ENCODE data around the gene PARVA. TPM values are rescaled to one million over a fixed set of nuclear protein-coding genes. Genes with fewer than 3 reads are reported as not detected.

The PARVA gene
- total RNA-seq, 1 experiment from 2014 or later: 8.4 TPM

DNA sequence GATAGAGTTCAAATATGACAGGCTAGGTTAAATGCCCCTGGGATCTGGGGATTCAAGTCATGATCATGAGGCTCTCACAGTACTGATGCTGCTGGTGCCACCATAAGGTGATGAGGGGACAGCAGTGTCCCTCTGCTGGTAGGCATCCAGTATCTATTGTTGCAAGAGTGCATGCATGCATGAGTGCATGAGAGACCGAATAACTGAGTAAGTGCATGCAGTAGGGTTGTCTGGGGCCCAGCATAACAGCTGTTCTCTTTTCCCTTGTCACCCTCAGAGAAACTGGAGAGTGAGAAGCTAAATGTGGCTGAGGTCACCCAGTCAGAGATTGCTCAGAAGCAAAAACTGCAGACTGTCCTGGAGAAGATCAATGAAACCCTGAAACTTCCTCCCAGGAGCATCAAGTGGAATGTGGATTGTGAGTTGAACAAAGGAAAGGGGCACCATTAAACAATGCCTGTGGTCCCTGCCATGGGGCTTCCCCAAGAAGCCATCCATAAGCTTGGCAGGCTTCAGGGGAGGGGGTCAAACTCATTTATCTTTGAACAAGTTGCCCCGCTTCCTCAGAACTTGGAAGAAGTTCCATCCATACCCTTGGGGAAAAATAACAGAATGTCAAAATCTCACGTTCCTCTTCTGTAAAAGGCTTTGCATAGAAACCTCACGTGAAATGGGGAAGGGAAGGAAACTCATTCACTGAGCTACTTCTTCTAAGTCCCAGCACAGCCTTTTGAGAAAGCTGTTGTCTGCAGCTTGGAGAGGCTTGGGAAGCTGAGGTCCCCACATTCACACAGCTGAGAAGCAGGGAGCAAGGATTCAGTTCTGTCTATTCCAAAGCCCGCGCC lies 119.0 kb downstream of the PARVA start:
- Histone ChIP-seq H3K27me3 (ENCODE audit: control insufficient read depth, insufficient read depth, low read length) (no peaks in the 10 kb centered on the region), H3K4me3 (ENCODE audit: insufficient read depth, low read depth, low read length) (no peak overlapping the region), H3K36me3 (replicated peaks; ENCODE audit: control insufficient read depth, insufficient read depth, low read length) (no peaks in the 10 kb centered on the region)
- no peak for DNase-seq

DNA sequence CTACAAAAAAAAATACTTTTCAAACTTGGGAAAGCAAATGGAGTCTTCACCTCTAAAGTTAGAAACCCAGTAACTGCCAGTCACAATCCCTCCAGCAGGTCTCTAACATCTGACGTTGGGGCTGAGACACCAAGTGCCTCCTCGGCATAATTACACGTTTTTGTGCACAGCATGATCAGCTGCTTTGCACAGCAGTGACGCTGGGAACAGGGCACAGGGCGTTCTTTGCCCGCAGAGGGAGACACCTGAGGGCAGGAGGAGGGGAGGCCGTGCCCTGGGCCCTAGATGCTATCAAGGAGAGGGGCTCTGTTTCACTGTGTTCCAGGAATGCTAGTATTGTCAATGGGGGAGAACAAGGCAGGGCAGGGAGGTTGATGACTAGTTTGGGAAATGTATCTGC lies 120.1 kb downstream of the PARVA start:
- no peaks in the 10 kb centered on the region for H3K36me3 ChIP-seq (replicated peaks; ENCODE audit: control insufficient read depth, insufficient read depth, low read length)
- no peaks in the 10 kb centered on the region for H3K27me3 ChIP-seq (ENCODE audit: control insufficient read depth, insufficient read depth, low read length)
- no peak for DNase-seq
- H3K4me3 ChIP-seq (ENCODE audit: insufficient read depth, low read depth, low read length): no peak overlapping the region

DNA sequence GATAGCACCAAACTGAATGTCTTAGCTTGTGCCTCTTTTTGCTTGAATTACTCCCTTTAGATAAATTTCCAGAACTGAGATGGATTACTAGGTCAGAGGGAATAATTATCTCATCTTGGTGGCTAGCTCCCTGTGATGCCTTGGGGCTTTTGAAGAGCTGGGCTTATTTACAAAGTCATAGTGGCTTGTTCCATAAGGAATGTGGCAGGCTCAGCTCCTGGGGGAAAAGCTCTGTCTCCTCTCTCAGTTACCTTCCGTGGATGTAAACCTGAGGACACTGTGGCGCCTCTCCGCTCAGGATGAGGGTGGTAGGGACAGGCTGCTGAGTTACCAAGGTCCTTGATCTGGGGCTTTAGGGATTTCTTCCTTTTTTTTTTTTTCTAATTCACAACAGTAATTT lies 121.7 kb downstream of the PARVA start:
- H3K4me3 ChIP-seq (ENCODE audit: insufficient read depth, low read depth, low read length): no peak overlapping the region
- H3K27me3 ChIP-seq (ENCODE audit: control insufficient read depth, insufficient read depth, low read length): no peaks in the 10 kb centered on the region
- DNase-seq: no peak
- no peaks in the 10 kb centered on the region for H3K36me3 ChIP-seq (replicated peaks; ENCODE audit: control insufficient read depth, insufficient read depth, low read length)

DNA sequence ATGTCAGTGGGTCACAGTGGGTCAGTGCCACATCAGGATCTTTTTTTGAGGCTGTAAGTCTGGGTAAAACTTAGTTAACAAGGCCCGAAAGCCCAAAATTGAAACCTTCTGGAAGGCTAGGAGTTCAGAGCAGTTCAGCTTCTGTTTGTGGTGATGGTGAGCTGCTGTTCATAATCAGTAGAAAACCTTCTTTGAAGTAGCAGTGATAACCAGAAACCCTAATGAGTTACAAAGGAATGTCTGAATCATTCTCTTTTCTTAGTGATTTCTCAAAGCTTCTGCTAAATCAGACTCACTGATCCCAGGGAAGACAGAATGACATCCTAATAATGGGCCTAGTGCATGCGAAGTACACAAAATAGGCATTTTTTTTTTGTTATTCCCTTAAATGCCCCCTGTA lies 124.7 kb downstream of the PARVA start:
- Histone ChIP-seq H3K36me3 (replicated peaks; ENCODE audit: control insufficient read depth, insufficient read depth, low read length) (no peaks in the 10 kb centered on the region), H3K27me3 (ENCODE audit: control insufficient read depth, insufficient read depth, low read length) (no peaks in the 10 kb centered on the region), H3K4me3 (ENCODE audit: insufficient read depth, low read depth, low read length) (no peak overlapping the region)
- DNase-seq: no peak

DNA sequence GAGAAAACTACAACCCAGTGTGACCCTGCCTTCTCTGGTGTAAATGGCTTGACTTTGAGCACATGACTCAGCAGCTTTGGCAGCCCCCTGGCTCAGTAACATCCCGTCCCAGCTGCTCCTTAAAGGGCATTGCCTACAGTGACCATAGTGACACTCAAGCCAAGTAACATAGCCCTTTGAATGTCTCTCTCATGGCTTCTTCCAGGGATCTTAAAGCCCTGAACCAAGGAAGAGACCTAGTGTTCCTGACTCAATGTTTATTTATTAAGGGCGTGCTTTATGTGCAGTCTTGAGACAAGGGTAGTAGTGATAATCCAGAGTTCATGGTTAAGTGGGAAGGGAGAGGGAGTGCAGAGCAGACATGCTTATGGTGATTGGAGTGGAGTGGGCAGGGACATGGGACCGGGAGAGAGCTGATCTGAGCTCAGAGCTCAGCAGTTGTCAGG lies 125.7 kb downstream of the PARVA start:
- no peak overlapping the region for H3K4me3 ChIP-seq (ENCODE audit: insufficient read depth, low read depth, low read length)
- DNase-seq: no peak
- no peaks in the 10 kb centered on the region for H3K27me3 ChIP-seq (ENCODE audit: control insufficient read depth, insufficient read depth, low read length)
- H3K36me3 ChIP-seq (replicated peaks; ENCODE audit: control insufficient read depth, insufficient read depth, low read length): no peaks in the 10 kb centered on the region

DNA sequence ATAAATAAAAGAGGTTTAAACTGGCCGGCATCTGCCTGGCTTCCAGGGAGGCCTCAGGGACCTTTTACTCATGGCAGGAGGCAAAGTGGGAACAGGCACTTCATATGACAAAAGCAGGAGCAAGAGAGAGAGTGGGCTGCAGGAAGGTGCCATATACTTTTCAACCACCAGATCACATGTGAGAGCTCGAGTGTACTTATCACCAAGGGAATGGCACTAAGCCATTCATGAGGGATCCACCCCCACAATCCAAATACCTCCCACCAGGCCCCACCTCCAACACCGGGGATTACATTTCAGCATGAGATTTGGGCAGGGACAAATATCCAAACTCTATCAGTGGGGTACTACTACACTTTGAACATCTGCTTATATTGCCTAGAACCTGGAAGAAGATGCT lies 126.5 kb downstream of the PARVA start:
- no peaks in the 10 kb centered on the region for H3K27me3 ChIP-seq (ENCODE audit: control insufficient read depth, insufficient read depth, low read length)
- DNase-seq: no peak
- H3K4me3 ChIP-seq (ENCODE audit: insufficient read depth, low read depth, low read length): no peak overlapping the region
- no peaks in the 10 kb centered on the region for H3K36me3 ChIP-seq (replicated peaks; ENCODE audit: control insufficient read depth, insufficient read depth, low read length)

DNA sequence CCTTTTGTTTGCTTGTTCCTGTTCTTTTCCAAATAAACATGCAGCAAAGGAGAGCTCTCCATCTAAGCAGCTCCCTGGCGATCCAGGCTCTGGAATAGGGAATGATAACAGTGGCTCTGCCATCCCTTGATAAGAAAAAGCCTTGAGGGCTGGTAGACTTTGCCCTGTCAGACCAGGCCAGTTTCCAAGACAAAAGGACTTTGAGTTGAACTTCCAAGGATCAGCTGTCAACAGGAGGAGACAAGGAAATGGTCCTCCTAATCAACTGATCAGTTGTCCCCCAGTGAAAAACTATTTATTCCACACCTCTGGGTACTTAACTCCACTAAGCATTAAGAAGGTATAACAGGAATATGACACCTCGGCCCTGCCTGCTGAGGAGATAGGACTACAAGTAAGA lies 127.8 kb downstream of the PARVA start:
- no peak overlapping the region for H3K4me3 ChIP-seq (ENCODE audit: insufficient read depth, low read depth, low read length)
- DNase-seq: no peak
- H3K36me3 ChIP-seq (replicated peaks; ENCODE audit: control insufficient read depth, insufficient read depth, low read length): no peaks in the 10 kb centered on the region
- no peaks in the 10 kb centered on the region for H3K27me3 ChIP-seq (ENCODE audit: control insufficient read depth, insufficient read depth, low read length)

DNA sequence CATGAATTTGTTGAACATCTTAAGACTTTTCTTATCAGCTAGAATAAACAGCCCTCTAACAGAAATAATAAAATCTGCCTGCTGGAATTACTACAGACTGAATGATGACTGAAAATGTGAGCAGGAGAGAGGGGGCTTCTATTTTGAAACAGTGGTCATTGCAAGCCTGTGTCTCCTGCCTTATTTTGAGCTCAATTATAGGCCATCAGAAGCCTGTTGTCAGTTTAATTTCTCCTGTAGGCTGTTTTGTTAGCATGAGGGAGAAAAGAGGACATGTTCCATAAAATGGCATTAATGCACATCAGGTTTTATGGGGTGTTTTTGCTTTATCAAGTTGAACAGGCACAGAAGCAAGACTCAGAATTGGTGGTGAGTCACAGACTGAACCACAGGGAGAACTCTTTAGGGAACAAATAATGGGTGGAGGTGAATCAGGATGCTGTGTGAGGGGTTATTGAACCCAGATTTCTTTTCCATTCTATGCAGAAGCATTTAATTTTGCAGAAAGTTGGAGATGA lies 129.1 kb downstream of the PARVA start:
- Histone ChIP-seq H3K27me3 (ENCODE audit: control insufficient read depth, insufficient read depth, low read length) (no peaks in the 10 kb centered on the region), H3K4me3 (ENCODE audit: insufficient read depth, low read depth, low read length) (no peak overlapping the region), H3K36me3 (replicated peaks; ENCODE audit: control insufficient read depth, insufficient read depth, low read length) (no peaks in the 10 kb centered on the region)
- no peak for DNase-seq

DNA sequence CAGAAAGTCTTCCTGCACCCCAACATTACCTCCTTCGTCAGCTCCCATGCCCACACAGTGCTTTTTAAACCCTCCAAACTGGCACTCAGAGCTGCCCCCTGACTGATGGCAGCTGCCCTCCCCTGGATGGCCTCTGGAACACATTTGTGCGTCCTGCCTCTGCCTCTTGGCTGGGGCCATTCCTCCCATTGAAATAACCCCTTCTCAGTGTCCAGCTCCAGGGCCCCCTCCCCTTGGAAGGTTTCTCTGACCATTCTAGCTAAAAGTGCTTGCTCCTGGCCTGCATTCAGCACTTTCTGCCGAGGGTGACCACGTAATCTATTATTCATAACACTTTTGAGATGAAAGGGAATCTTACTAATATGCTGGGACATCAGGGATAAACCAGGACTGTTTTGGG lies 130.0 kb downstream of the PARVA start:
- H3K4me3 ChIP-seq (ENCODE audit: insufficient read depth, low read depth, low read length): no peak overlapping the region
- no peaks in the 10 kb centered on the region for H3K36me3 ChIP-seq (replicated peaks; ENCODE audit: control insufficient read depth, insufficient read depth, low read length)
- H3K27me3 ChIP-seq (ENCODE audit: control insufficient read depth, insufficient read depth, low read length): no peaks in the 10 kb centered on the region
- DNase-seq: no peak

DNA sequence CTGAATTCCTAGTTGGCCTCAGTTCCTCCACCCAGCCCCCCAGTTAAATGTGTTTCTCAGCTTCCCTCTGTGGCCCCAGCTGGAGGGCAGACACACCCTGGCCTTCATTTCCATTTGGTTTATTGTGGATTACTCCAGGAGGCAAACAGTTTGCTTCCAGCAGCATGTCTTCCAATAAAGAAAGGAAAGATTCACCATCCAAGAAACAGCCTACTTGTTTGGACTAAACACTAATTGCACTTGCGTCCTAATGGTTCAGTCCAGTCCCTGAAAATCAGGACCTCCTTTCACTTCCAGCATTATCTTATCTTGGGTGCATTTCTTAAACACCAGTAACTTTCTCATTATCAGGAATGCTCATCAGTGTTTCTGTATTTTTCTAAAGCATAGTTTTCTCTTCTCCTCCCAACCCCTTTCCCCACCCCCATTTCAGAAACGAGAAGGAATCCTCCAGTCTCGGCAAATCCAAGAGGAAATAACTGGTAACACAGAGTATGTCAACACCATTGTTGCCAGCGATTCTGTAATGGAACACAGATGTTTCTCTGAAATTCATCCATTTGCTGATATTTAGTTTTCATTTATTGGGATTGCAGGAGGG lies 130.9 kb downstream of the PARVA start:
- no peak for DNase-seq
- Histone ChIP-seq H3K36me3 (replicated peaks; ENCODE audit: control insufficient read depth, insufficient read depth, low read length) (no peaks in the 10 kb centered on the region), H3K4me3 (ENCODE audit: insufficient read depth, low read depth, low read length) (no peak overlapping the region)

DNA sequence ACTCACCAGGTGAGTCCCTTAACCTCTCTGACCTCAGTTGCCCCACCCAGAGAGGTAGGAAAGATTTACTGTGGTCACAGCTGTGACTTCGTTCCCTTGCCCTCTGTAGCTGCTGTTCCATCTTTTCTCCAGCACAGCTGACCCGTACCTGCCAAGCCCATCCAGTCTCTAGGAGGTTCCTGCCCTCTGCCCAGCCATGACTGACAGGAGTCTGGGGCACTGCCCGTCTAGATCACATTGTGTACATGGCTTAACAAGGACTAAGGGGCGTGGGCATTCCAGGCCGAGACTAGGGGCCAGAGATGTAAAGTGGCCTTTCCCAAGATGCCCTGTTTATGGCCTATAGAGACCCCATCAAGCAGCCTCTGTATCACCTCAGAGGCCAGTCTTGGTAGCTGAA lies 132.0 kb downstream of the PARVA start:
- DNase-seq: no peak
- Histone ChIP-seq H3K27me3 (ENCODE audit: control insufficient read depth, insufficient read depth, low read length) (no peaks in the 10 kb centered on the region), H3K4me3 (ENCODE audit: insufficient read depth, low read depth, low read length) (no peak overlapping the region), H3K36me3 (replicated peaks; ENCODE audit: control insufficient read depth, insufficient read depth, low read length) (no peaks in the 10 kb centered on the region)

More for the DNA sequence above, 130.9 kb downstream of the PARVA start:
- H3K27me3 ChIP-seq (ENCODE audit: control insufficient read depth, insufficient read depth, low read length): no peaks in the 10 kb centered on the region

DNA sequence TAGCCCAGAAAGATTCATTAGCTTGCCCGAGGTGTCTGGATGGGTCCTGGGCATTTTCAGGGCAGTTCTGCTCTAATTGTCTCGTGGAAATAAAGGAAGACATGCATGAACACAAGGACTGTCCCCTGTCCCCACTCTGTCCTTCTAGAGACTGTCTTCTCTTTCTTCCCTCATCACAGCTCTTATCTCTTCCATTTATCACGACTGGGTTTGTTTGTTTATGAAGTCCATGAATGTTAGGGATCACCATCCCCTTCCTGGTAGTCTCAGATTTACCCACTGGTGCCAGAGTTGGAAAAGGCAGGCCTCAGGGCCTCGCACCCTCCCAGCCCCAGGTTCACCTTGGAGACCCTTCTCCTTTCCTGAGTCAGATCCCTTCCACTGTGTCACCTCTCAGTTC lies 134.8 kb downstream of the PARVA start:
- no peaks in the 10 kb centered on the region for H3K27me3 ChIP-seq (ENCODE audit: control insufficient read depth, insufficient read depth, low read length)

DNA sequence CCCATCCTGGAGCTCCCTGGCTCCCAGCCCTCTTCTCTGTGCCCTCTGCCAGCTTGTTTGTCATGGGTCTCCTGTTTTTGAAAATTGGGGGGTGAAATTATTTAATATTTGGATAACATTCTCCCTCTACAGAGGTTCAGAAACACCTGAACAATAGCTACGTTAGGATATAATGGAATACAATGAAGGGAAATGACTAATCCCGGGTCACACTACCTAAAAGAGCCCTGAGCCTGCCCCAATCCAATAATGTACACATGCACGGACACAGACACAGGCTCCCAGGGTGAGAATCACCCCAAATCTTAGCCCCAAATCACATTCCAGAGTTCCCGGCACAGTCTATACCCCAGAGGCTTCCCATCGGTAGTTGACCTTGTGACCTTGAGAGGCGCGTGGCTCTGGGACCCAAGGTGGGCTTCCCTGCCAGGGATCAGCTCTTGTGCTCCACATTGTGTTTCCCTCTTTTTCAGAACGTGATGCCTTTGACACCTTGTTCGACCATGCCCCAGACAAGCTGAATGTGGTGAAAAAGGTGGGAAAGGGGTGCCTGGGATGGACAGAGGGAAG lies 135.5 kb downstream of the PARVA start:
- H3K27me3 ChIP-seq (ENCODE audit: control insufficient read depth, insufficient read depth, low read length): no peaks in the 10 kb centered on the region
- no peak for DNase-seq
- H3K36me3 ChIP-seq (replicated peaks; ENCODE audit: control insufficient read depth, insufficient read depth, low read length): no peaks in the 10 kb centered on the region
- no peak overlapping the region for H3K4me3 ChIP-seq (ENCODE audit: insufficient read depth, low read depth, low read length)

More for the DNA sequence above, 134.8 kb downstream of the PARVA start:
- Histone ChIP-seq H3K4me3 (ENCODE audit: insufficient read depth, low read depth, low read length) (no peak overlapping the region), H3K36me3 (replicated peaks; ENCODE audit: control insufficient read depth, insufficient read depth, low read length) (no peaks in the 10 kb centered on the region)
- DNase-seq: no peak

DNA sequence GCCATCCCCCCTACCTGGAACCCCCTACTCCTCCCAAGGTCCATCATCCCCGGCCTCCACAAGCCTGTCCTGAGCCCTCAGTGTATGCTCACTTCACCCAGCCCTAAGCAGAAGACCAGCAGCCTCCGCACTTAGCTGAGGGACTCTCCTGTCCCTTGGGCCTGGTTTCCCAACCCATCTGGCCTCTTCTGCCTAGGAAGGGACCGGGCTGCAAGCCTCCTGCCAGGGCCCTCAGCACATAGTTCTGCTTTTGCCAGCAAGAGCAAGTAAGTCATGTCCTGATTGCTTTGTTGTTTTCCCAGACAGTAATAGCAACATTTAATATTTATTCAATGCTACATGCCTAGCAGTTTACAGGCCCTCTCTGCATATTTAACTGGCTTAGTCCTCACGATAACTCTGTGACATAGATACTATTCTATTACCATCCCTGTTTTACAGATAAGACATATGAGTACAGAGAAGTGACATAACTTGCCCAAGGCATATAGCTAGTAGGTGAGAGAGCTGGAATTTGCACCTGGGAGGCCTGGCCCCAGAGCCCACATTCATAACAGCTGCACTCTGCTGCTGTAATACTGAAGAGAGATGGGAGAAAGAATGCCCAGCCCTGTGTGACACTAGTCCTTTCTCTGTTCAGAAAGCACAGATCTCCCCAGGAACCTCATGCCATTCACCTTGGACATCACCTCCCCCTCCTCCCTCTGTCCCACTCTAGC lies 139.2 kb downstream of the PARVA start:
- Histone ChIP-seq H3K36me3 (replicated peaks; ENCODE audit: control insufficient read depth, insufficient read depth, low read length) (no peaks in the 10 kb centered on the region), H3K27me3 (ENCODE audit: control insufficient read depth, insufficient read depth, low read length) (no peaks in the 10 kb centered on the region), H3K4me3 (ENCODE audit: insufficient read depth, low read depth, low read length) (no peak overlapping the region)
- DNase-seq: no peak

Data from H7 (cell line).